ENCODE measurements around the gene FTO.

The FTO gene

GRCh38 chr16:54156349-54156748, 452.4 kb downstream of the FTO start:
- FAIRE-seq (no peak), DNase-seq (ENCODE audit: extremely low spot score, insufficient read length, low read depth) (no peak)

- DNase-seq (ENCODE audit: extremely low spot score, insufficient read length, low read depth) (no peak), FAIRE-seq (no peak)
Observed at GRCh38 chr16:54158986-54159385, 455.0 kb downstream of the FTO start.

GRCh38 chr16:54159490-54160080, 455.6 kb downstream of the FTO start:
- FAIRE-seq (no peak), DNase-seq (ENCODE audit: extremely low spot score, insufficient read length, low read depth) (no peak)

- FAIRE-seq (no peak), DNase-seq (ENCODE audit: extremely low spot score, insufficient read length, low read depth) (no peak)
Observed at GRCh38 chr16:54160252-54160860, 456.4 kb downstream of the FTO start.

- FAIRE-seq (no peak), DNase-seq (ENCODE audit: extremely low spot score, insufficient read length, low read depth) (no peak)
Observed at GRCh38 chr16:54160939-54161897, 457.3 kb downstream of the FTO start.

GRCh38 chr16:54163197-54163843, 459.4 kb downstream of the FTO start:
- DNase-seq (ENCODE audit: extremely low spot score, insufficient read length, low read depth) (no peak), FAIRE-seq (no peak)

GRCh38 chr16:54164789-54165173, 460.8 kb downstream of the FTO start:
- no peak for FAIRE-seq

GRCh38 chr16:54165174-54165911, 461.4 kb downstream of the FTO start:
- DNase-seq (ENCODE audit: extremely low spot score, insufficient read length, low read depth), result no peak
- no peak for FAIRE-seq

More at GRCh38 chr16:54164789-54165173, 460.8 kb downstream of the FTO start:
- no peak for DNase-seq (ENCODE audit: extremely low spot score, insufficient read length, low read depth)

GRCh38 chr16:54165912-54166865, 462.2 kb downstream of the FTO start:
- no peak for DNase-seq (ENCODE audit: extremely low spot score, insufficient read length, low read depth)
- no peak for FAIRE-seq

- FAIRE-seq (no peak), DNase-seq (ENCODE audit: extremely low spot score, insufficient read length, low read depth) (no peak)
Observed at GRCh38 chr16:54169112-54169511, 465.2 kb downstream of the FTO start.

- DNase-seq (ENCODE audit: extremely low spot score, insufficient read length, low read depth) (no peak), FAIRE-seq (no peak)
Observed at GRCh38 chr16:54171626-54172537, 467.9 kb downstream of the FTO start.

- FAIRE-seq (no peak), DNase-seq (ENCODE audit: extremely low spot score, insufficient read length, low read depth) (no peak)
Observed at GRCh38 chr16:54173490-54173889, 469.5 kb downstream of the FTO start.

- FAIRE-seq, result no peak
- DNase-seq (ENCODE audit: extremely low spot score, insufficient read length, low read depth), result no peak
Observed at GRCh38 chr16:54174201-54174600, 470.2 kb downstream of the FTO start.

GRCh38 chr16:54174750-54175149, 470.8 kb downstream of the FTO start:
- FAIRE-seq, result no peak
- no peak for DNase-seq (ENCODE audit: extremely low spot score, insufficient read length, low read depth)

- FAIRE-seq, result no peak
Observed at GRCh38 chr16:54175169-54175551, 471.2 kb downstream of the FTO start.

GRCh38 chr16:54175552-54176375, 471.8 kb downstream of the FTO start:
- DNase-seq (ENCODE audit: extremely low spot score, insufficient read length, low read depth), result no peak
- no peak for FAIRE-seq

More at GRCh38 chr16:54175169-54175551, 471.2 kb downstream of the FTO start:
- DNase-seq (ENCODE audit: extremely low spot score, insufficient read length, low read depth), result no peak

- FAIRE-seq, result no peak
- DNase-seq (ENCODE audit: extremely low spot score, insufficient read length, low read depth), result no peak
Observed at GRCh38 chr16:54176376-54176901, 472.5 kb downstream of the FTO start.
